GM23248 (cell line): Measurements from ENCODE around the gene TRIM54. TPM values are rescaled to one million over a fixed set of nuclear protein-coding genes. Genes with fewer than 3 reads are reported as not detected.

Experiments used
- DNase-seq: peaks from one replicate; pipeline ENCODE4 v3.0.0-alpha.2; 2015
- H2AFZ ChIP-seq: fragments of 200-600 bp; sonication (generic); 2 replicates; pipeline ENCODE4 v1.6.1; 2016; ENCODE audit warnings: antibody characterized with exemption
- H3F3A ChIP-seq: fragments of 200-600 bp; sonication (generic); 2 replicates; pipeline ENCODE4 v1.6.1; 2016; ENCODE audit warnings: mild to moderate bottlenecking, antibody characterized with exemption, mixed run types; ENCODE audit not compliant: insufficient read depth
- H3K27ac ChIP-seq: fragments of 200-600 bp; sonication (generic); 2 replicates; pipeline ENCODE4 v1.5.1; 2016; ENCODE audit warnings: mild to moderate bottlenecking
- H3K27me3 ChIP-seq: fragments of 200-600 bp; sonication (generic); replicated peaks from 2 replicates; pipeline ENCODE4 v1.6.1; 2016; ENCODE audit warnings: mild to moderate bottlenecking; ENCODE audit not compliant: insufficient read depth
- H3K36me3 ChIP-seq: fragments of 200-600 bp; sonication (generic); 2 replicates; pipeline ENCODE4 v1.6.1; 2016; ENCODE audit warnings: low read depth, mild to moderate bottlenecking
- H3K4me1 ChIP-seq: fragments of 200-600 bp; sonication (generic); 2 replicates; pipeline ENCODE4 v1.6.1; 2016; ENCODE audit warnings: mild to moderate bottlenecking; ENCODE audit not compliant: insufficient read depth
- H3K4me2 ChIP-seq: fragments of 200-600 bp; sonication (generic); one replicate; pipeline ENCODE4 v1.6.1; 2016; ENCODE audit warnings: mild to moderate bottlenecking; ENCODE audit not compliant: unreplicated experiment
- H3K4me3 ChIP-seq: fragments of 200-600 bp; sonication (generic); 2 replicates; pipeline ENCODE4 v1.5.1; 2016; ENCODE audit warnings: mild to moderate bottlenecking
- H3K79me2 ChIP-seq: fragments of 200-600 bp; sonication (generic); 2 replicates; pipeline ENCODE4 v1.6.1; 2016; ENCODE audit warnings: mild to moderate bottlenecking; ENCODE audit not compliant: insufficient read depth
- H3K9ac ChIP-seq: fragments of 200-600 bp; sonication (generic); 2 replicates; pipeline ENCODE4 v1.6.1; 2016; ENCODE audit warnings: mild to moderate bottlenecking
- H3K9me2 ChIP-seq: fragments of 200-600 bp; sonication (generic); 2 replicates; pipeline ENCODE4 v1.6.1; 2016; ENCODE audit warnings: mixed run types, mild to moderate bottlenecking, moderate library complexity; ENCODE audit not compliant: insufficient read depth
- H3K9me3 ChIP-seq: fragments of 200-600 bp; sonication (generic); one replicate; pipeline ENCODE4 v1.6.1; 2017; ENCODE audit warnings: low read depth
- H4K20me1 ChIP-seq: fragments of 200-600 bp; sonication (generic); 2 replicates; pipeline ENCODE4 v1.6.0; 2016; ENCODE audit not compliant: insufficient read depth
- EZH2 ChIP-seq: fragments of 200-600 bp; sonication (generic); IDR thresholded peaks from 2 replicates; pipeline ENCODE4 v1.6.1; 2018; ENCODE audit warnings: antibody characterized with exemption, mild to moderate bottlenecking; ENCODE audit not compliant: insufficient read depth, poor library complexity, severe bottlenecking
- EZH2phosphoT487 ChIP-seq: fragments of 200-600 bp; sonication (generic); IDR thresholded peaks from 2 replicates; pipeline ENCODE4 v1.6.1; 2018; ENCODE audit warnings: antibody characterized with exemption, moderate library complexity, mild to moderate bottlenecking, low read depth; ENCODE audit not compliant: insufficient read depth
- WGBS, 2 experiments: methylation state at CpG; one replicate each; pipeline ENCODE4 v1.1.6; 2015 to 2017; ENCODE audit warnings: low lambda C conversion rate in 2 of 2, low coverage in 1 of 2; ENCODE audit errors: missing lambda C conversion rate in 2 of 2; 5-methylcytosine and 5-hydroxymethylcytosine counted together
- in situ Hi-C: fragments of 300-500 bp; cut with MboI; formaldehyde crosslinking; loops from 2 replicates; pipeline ENCODE4 v1.15.0; 2020
- polyA plus RNA-seq: library from polyadenylated mRNA; unstranded; fragments of >200 nt; fragmentation: Nextera tagmentation; extraction: Ambion mirVana; gene quantifications from 2 replicates; pipeline ENCODE4 v1.2.1, GENCODE V29; 2016
- total RNA-seq: library from RNA; depleted of rRNA; stranded (reverse); fragments of >200 nt; shearing (Covaris generic); gene quantifications from 2 replicates; pipeline ENCODE4 v1.2.3, GENCODE V29; 2014

TRIM54 gene
- total and polyA plus RNA-seq, 2 experiments from 2014 or later: not detected

GRCh38 chr2:27320958-27321543 is 38.8 kb downstream of the TRIM54 start:
- Histone ChIP-seq H3K36me3 (no peaks in the 10 kb centered on the region), H3K4me3 (peak overlapping the region; percentile 97), H3K27ac (peak overlapping the region; percentile 96), H3K9me2 (no peaks in the 10 kb centered on the region), H3K9ac (peak overlapping the region; percentile 100), H3K27me3 (no peaks in the 10 kb centered on the region), H3F3A (peaks cover 30% of the 10 kb centered on the region), H3K9me3 (no peaks in the 10 kb centered on the region), H4K20me1 (no peaks in the 10 kb centered on the region), H3K79me2 (peaks cover 28% of the 10 kb centered on the region), H3K4me2 (peak overlapping the region; percentile 98), H2AFZ (no peak overlapping the region), H3K4me1 (peaks cover 23% of the 10 kb centered on the region)
- in situ Hi-C loops: no loop called here
- WGBS, 2 experiments: 28 to 32% methylated on average over 8 of the region's 8 CpGs
- peak; percentile 99 for DNase-seq
- TF ChIP-seq EZH2: no peak
- TF ChIP-seq EZH2phosphoT487: no peak

DNA sequence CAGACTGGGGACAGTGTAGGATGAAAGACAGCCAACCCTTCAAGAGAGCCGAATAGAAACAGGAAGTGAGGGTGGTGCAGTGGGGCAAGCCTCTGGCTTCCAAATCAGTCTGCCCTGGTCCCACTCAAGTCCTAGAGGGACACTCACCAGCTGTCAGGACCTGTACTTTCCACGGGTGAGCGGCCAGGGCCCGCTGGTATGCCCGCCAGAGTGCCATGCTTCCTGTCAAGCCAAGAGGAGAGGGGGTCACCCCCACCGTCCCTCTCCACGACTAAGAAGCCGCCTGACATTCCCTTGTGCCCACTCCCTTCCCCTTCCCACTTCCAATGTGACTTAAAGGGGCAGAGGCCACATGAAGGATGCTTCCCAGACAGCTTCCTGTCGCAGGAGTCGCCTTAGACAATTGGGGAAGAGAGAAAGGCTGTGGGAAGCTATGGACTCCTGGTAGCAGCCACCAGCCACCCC is 40.1 kb downstream of the TRIM54 start:
- peak overlapping the region; percentile 96 for H3K27ac ChIP-seq
- H3K27me3 ChIP-seq: no peaks in the 10 kb centered on the region
- peak; percentile 48 for DNase-seq
- in situ Hi-C loops: no loop called here
- H3K4me1 ChIP-seq: peaks cover 23% of the 10 kb centered on the region
- no peaks in the 10 kb centered on the region for H4K20me1 ChIP-seq
- WGBS, 2 experiments: 7 to 8% methylated on average over 10 of the region's 10 CpGs
- peak overlapping the region; percentile 100 for H3K9ac ChIP-seq
- peak overlapping the region; percentile 91 for H2AFZ ChIP-seq
- H3K79me2 ChIP-seq: peaks cover 28% of the 10 kb centered on the region
- H3K4me3 ChIP-seq: peak overlapping the region; percentile 97
- H3K9me3 ChIP-seq: no peaks in the 10 kb centered on the region
- H3F3A ChIP-seq: peaks cover 30% of the 10 kb centered on the region
- H3K36me3 ChIP-seq: no peaks in the 10 kb centered on the region
- H3K4me2 ChIP-seq: peak overlapping the region; percentile 98
- no peaks in the 10 kb centered on the region for H3K9me2 ChIP-seq
- TF ChIP-seq EZH2phosphoT487 (no peak), EZH2 (no peak)

DNA sequence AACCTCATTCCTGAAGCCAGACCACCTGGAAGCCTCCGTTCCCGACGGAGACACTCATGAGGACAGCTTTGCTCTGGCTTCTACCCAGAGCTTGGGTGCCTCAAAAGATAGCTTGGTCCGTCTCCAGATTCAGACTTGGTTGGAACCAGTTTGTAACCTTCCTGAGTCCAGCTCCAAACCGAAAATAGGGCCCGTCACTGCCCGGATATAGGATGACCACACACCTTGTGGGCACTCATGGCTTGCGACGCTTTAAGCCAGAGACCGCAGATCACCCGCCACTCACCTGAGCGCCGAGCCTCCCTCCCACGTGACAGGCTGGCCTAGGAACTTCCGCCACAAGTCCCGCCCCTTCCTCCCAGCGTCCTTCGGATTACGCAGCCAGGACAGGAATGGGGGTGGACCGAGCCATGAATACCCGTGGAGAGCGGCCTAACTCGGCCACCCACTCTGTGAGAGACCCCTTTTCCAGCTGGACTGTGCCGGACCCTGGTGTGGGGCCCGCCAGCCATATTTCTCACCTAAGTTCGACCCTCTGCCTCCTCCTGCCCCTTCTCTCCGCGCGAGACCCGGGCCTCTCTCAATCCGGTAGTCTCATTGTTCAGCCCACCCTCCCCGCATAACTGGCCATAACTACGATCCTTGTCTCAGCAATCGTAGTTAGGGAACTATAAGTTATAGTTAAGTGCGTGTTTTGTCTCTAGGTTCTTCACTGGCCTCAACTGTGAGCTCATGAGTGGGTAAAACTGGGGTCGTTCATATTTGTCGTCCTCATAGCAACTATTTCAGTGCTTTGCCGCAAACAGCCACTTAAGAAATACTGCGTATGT is 40.8 kb downstream of the TRIM54 start, which contains the start of gene MPV17:
TSS of gene MPV17 (minus strand) at position 332 of the 830 bp plus-strand sequence. CDS start 580 bp downstream, outside the sequence.
- peaks cover 30% of the 10 kb centered on the region for H3F3A ChIP-seq

GRCh38 chr2:27323596-27324285 is 41.5 kb downstream of the TRIM54 start:
- Histone ChIP-seq H3K9ac (peak overlapping the region; percentile 100), H3K79me2 (peaks cover 28% of the 10 kb centered on the region), H2AFZ (peak overlapping the region; percentile 91), H3K4me3 (peak overlapping the region; percentile 97), H3K9me2 (no peaks in the 10 kb centered on the region), H4K20me1 (no peaks in the 10 kb centered on the region), H3K36me3 (no peaks in the 10 kb centered on the region), H3K27me3 (no peaks in the 10 kb centered on the region), H3K4me1 (peaks cover 23% of the 10 kb centered on the region), H3K4me2 (peak overlapping the region; percentile 98), H3K9me3 (no peaks in the 10 kb centered on the region), H3F3A (peaks cover 30% of the 10 kb centered on the region), H3K27ac (peak overlapping the region; percentile 96)
- in situ Hi-C loops: no loop called here
- DNase-seq: peak; percentile 26
- WGBS, 2 experiments: 11 to 14% methylated on average over 5 of the region's 5 CpGs
- no peak for TF ChIP-seq EZH2phosphoT487

More for the DNA sequence above, 40.8 kb downstream of the TRIM54 start, which contains the start of gene MPV17:
- in situ Hi-C loops: no loop called here
- H3K36me3 ChIP-seq: no peaks in the 10 kb centered on the region
- peak; percentile 98 for DNase-seq
- H3K9me3 ChIP-seq: no peaks in the 10 kb centered on the region
- H3K27ac ChIP-seq: peak within 1 kb of the TSS; percentile 96
- peak within 1 kb of the TSS; percentile 97 for H3K4me3 ChIP-seq
- WGBS, 2 experiments: 1 to 2% methylated on average over 39 of the region's 39 CpGs
- no peaks in the 10 kb centered on the region for H3K9me2 ChIP-seq
- H3K79me2 ChIP-seq: peaks cover 28% of the 10 kb centered on the region
- H3K9ac ChIP-seq: peak within 1 kb of the TSS; percentile 100
- no peak for TF ChIP-seq EZH2phosphoT487
- H4K20me1 ChIP-seq: no peaks in the 10 kb centered on the region
- peak within 1 kb of the TSS; percentile 98 for H3K4me2 ChIP-seq
- H2AFZ ChIP-seq: peak within 1 kb of the TSS; percentile 91
- no peaks in the 10 kb centered on the region for H3K27me3 ChIP-seq
- H3K4me1 ChIP-seq: peaks cover 23% of the 10 kb centered on the region
